ENCODE measurements around the gene BBS9.
"Not testable (repeated sequence)": the region's sequence is repeated elsewhere in the genome, so short reads cannot be mapped to it uniquely, and the experiment has no call there.

BBS9 gene

GRCh38 chr7:33428415-33428814 is 299.1 kb downstream of the BBS9 start:
- no peak for DNase-seq (ENCODE audit: low spot score)

GRCh38 chr7:33431543-33431942 is 302.2 kb downstream of the BBS9 start:
- DNase-seq (ENCODE audit: low spot score), result no peak

DNA sequence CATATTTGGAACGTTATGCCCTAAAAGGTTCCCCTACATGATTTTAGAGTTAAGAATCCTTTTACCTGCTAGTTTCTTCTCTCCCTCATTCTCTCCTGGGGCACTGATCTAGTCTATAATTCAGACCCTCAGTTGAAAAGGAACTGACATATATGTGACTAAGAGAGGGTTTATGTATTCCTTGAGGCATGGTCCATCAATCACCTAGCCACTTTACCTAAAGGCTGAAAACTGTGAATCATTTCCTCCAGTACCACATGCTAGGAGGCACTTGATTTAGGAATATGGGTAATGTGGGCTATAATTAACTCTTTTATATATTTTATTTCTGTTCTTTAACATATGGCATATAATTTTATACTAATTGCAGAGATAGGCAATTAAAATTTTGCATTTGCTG is 303.5 kb downstream of the BBS9 start:
- no peak for DNase-seq (ENCODE audit: low spot score)

GRCh38 chr7:33433357-33433756 is 304.0 kb downstream of the BBS9 start:
- no peak for DNase-seq (ENCODE audit: low spot score)

DNA sequence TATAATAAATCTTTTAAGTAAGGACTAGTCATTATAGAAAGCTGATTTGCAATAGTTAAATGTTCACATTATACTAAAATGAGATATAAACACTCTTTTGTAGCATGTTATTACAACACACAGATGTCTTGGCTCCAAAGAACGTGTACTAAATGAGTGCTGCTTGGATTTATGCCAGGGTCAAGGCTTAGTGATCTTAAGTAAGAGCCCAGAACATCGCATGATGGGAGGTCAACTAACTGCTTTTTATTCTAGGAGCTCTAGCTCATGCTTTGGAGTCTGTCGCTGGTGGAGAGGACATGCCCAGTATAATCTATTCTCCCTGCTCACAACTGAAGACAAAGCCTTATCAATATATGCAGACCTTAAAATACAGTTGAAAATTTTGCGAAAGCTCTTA is 315.1 kb downstream of the BBS9 start:
- no peak for DNase-seq (ENCODE audit: low spot score)

- no peak for DNase-seq (ENCODE audit: low spot score)
Observed at GRCh38 chr7:33446551-33446950, 317.2 kb downstream of the BBS9 start.

DNA sequence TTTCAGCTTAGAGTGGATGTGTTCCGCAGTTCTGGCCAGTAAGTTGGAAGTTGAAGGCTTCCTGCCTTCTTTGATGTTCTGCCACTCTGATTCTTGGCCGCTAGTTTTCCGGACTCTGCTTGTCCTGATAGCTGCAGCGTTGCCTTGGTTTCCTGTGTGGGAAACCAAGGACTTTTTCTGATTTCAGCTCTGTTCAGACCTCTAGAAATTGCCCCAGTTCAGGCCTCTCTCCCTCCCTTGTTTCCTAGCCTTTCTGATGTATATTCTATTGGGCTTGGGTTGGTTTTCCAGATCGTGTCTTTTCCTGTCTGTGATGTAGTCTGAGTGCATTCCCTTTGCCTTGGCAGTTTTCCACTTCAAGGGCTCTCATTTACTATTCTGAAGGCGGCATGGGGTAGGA is 318.7 kb downstream of the BBS9 start:
- no peak for DNase-seq (ENCODE audit: low spot score)

GRCh38 chr7:33449847-33450246 is 320.5 kb downstream of the BBS9 start:
- DNase-seq (ENCODE audit: low spot score), result no peak

GRCh38 chr7:33452805-33453502 is 323.6 kb downstream of the BBS9 start:
- DNase-seq (ENCODE audit: low spot score), result no peak

DNA sequence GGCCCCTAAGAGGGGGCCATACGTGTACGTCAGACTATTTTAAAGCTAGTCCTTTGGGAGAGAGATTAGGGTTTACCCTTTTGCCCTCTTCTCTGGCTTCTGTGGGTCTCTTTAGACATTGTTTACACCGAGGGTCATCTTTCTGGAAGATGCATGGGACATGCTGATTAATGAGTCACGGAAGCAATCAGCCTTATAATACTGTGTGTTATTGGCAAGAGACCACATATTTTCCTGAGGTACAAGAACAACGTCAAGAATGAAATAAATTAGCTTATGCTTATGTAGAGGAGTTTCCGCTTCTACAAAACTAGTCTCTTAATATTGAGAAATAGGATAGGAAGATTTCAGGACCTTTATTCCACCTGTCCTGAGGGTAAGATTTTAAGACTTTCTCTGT is 327.7 kb downstream of the BBS9 start:
- DNase-seq (ENCODE audit: low spot score), result no peak

DNA sequence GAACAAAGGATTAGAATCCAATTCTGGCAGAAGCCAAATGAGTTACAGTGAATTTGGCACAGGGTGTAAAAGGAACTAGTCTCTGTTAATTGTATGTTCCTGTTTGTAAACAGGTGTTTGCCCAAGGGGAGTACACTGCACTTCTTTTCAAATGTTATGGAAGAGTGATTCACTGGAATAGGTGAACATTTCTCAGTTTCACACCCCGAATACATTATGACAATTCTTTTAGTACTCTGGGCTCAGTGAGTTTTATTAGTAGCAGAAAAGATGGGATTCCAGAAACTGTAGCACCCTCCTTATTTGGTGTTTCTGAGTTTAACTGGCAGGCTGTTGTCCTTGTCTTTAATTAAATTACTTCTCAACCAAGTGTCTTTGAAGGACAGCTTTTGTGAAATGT is 329.2 kb downstream of the BBS9 start:
- DNase-seq (ENCODE audit: low spot score), result no peak

- DNase-seq (ENCODE audit: low spot score), result peak; percentile 45
Observed at GRCh38 chr7:33459340-33459751, 330.0 kb downstream of the BBS9 start.

DNA sequence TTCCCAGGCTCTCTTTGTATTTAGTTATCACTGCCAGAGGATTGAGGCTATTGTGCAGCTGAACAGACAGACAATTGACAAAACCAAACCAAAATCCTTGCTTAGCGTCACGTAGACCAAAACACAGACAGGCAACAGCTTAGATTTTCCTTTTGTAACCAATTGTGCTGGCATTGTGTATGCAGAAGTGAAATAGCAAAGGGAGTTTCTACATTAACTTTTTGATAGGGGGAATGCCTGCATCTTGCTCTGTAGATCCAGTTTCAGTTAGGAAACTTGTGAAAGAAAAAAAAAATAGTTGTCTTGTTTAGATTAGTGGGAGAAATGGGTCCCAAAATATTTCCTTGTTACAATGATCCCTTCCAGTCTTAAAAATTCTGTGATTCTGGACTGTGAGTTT is 333.8 kb downstream of the BBS9 start:
- no peak for DNase-seq (ENCODE audit: low spot score)

GRCh38 chr7:33466203-33466602 is 336.8 kb downstream of the BBS9 start:
- DNase-seq (ENCODE audit: low spot score), result no peak

DNA sequence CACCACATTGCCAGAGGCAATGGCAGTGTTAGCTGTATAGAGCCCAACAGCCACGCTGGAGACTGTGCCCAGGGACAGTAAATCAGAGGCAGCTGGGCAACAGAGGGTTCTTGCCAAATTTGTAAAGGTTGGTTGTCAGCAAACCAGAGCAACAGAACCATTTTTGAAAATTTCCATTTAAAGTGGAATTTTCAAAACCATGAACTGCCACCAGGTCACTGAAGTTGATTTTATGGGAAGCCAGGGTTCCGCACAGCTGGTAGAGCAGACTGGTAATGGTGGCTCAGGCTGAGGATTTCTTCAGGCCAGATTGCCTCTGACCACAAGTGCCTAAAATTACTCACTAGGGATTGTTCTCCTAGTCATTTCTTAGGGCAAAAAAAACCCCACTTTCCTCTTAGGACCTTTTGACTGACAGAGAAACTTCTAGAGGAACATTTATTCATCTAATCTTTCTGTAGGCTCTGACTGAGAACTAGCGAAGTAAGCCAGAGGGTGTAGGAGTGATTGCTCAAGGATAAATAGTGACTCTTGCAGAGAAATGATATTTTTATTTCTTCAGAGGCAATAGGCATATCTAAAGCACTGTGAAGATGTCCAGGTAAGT is 342.4 kb downstream of the BBS9 start:
- DNase-seq (ENCODE audit: low spot score), result no peak

GRCh38 chr7:33472348-33473025 is 343.1 kb downstream of the BBS9 start:
- peak; percentile 85 for DNase-seq (ENCODE audit: low spot score)

- no peak for DNase-seq (ENCODE audit: low spot score)
Observed at GRCh38 chr7:33477719-33478480, 348.5 kb downstream of the BBS9 start.

DNA sequence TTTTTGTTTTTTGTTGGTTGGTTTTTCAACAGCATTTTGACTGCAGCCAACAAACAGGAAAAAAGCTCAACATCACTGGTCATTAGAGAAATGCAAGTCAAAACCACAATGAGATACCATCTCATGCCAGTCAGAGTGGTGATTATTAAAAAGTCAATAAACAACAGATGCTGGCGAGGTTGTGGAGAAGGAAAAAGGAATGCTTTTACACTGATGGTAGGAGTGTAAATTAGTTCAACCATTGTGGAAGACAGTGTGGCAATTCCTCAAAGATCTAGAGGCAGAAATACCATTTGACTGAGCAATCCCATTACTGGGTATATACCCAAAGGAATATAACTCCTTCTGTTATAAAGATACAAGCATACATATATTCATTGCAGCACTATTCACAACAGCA is 355.1 kb downstream of the BBS9 start:
- not testable (repeated sequence) for DNase-seq (ENCODE audit: low spot score)

DNA sequence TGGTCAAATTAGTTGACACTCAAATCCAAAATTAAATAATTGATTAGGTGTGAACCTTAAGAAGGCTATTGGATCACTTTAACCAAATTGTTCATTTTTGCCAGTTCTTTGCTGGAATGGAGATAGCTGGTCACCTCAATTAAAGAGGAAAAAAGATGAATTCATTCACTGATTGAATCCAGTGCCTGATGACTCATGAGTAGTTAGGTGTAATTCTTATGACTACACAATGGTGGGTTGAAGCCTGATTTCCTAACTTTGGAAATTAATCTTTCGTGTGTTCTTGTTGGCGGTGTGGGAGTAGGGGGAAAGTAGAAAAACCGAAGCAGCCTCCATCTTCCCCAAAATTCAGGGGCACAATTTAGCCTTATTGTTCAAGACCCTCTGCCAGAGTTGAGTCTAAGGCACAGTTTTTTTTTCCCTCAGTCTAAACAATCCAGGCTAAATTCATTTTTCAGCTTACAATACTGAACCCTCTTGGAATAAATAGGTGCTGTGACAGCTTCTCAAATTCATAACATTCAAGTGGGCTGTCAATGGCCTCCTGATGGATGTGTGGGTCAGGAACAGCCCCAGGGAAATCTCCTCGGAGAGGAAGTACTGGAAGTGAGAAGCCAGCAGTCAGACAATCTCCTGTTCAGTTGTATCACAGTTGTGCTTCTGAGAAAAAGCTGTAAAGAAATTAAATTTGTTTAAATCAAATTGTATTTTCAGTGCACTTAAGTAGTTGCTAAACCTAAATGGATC is 356.6 kb downstream of the BBS9 start:
- no peak for DNase-seq (ENCODE audit: low spot score)

DNA sequence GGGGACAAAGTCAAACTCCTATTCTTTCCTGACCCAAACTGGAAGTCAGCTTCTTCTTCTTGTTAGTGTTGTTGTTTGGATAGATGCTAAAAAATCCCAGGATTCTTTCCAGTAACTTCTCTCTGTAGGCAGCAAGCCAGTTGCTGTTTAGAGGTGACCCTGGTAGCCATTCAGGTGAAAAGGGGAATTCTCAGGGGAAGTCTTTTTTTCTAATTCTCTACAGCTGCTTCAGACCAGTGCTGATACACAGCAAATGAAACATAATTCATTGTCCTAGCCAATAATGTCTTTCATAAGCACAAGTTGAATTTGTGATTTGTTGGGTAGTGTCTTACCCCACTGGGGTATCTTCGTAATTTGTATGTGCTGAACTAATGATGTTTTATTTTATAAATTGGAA is 357.3 kb downstream of the BBS9 start:
- no peak for DNase-seq (ENCODE audit: low spot score)

GRCh38 chr7:33487998-33488682 is 358.8 kb downstream of the BBS9 start:
- no peak for DNase-seq (ENCODE audit: low spot score)
